CD4-positive, alpha-beta T cell treated with Interleukin-15 for 4 hours (primary cell): ENCODE results near the gene UTY.

Experiments used
- DNase-seq: peaks from one replicate; pipeline ENCODE4 v3.0.0-alpha.2; 2020; ENCODE audit warnings: low spot score

The UTY gene

GRCh38 chrY:13415556-13415955 is 64.3 kb downstream of the UTY start:
- DNase-seq, result no peak

GRCh38 chrY:13398876-13399275 is 81.0 kb downstream of the UTY start:
- DNase-seq, result no peak

- no peak for DNase-seq
Observed at GRCh38 chrY:13381110-13381683, 98.6 kb downstream of the UTY start.

GRCh38 chrY:13370868-13371800 is 108.7 kb downstream of the UTY start:
- DNase-seq, result peak; percentile 17

- no peak for DNase-seq
Observed at GRCh38 chrY:13370245-13370644, 109.6 kb downstream of the UTY start.

GRCh38 chrY:13368513-13368845 is 111.4 kb downstream of the UTY start:
- no peak for DNase-seq

- DNase-seq, result no peak
Observed at GRCh38 chrY:13363641-13364040, 116.2 kb downstream of the UTY start.

- no peak for DNase-seq
Observed at GRCh38 chrY:13362662-13363061, 117.2 kb downstream of the UTY start.

- DNase-seq, result no peak
Observed at GRCh38 chrY:13361656-13362636, 117.9 kb downstream of the UTY start.

- no peak for DNase-seq
Observed at GRCh38 chrY:13351443-13351842, 128.4 kb downstream of the UTY start.

- DNase-seq, result no peak
Observed at GRCh38 chrY:13347106-13347505, 132.7 kb downstream of the UTY start.

- no peak for DNase-seq
Observed at GRCh38 chrY:13345549-13345948, 134.3 kb downstream of the UTY start.

GRCh38 chrY:13343307-13343946 is 136.4 kb downstream of the UTY start:
- peak; percentile 38 for DNase-seq

GRCh38 chrY:13339939-13340338 is 139.9 kb downstream of the UTY start:
- no peak for DNase-seq

GRCh38 chrY:13339381-13339780 is 140.5 kb downstream of the UTY start:
- DNase-seq, result no peak

- DNase-seq, result no peak
Observed at GRCh38 chrY:13338711-13339110, 141.1 kb downstream of the UTY start.

- DNase-seq, result no peak
Observed at GRCh38 chrY:13337934-13338333, 141.9 kb downstream of the UTY start.

- no peak for DNase-seq
Observed at GRCh38 chrY:13333791-13334190, 146.0 kb downstream of the UTY start.

- DNase-seq, result no peak
Observed at GRCh38 chrY:13330651-13331050, 149.2 kb downstream of the UTY start.

- no peak for DNase-seq
Observed at GRCh38 chrY:13312966-13313365, 166.9 kb downstream of the UTY start.

- DNase-seq, result no peak
Observed at GRCh38 chrY:13307959-13308358, 171.9 kb downstream of the UTY start.

GRCh38 chrY:13300795-13301194 is 179.0 kb downstream of the UTY start:
- no peak for DNase-seq
